Mesenchymal stem cell (in vitro differentiated cells and primary cell): Measurements from ENCODE around the gene SMIM13.

Experiments used
- DNase-seq: peaks from one replicate; pipeline ENCODE4 v3.0.0-alpha.2; 2013
- H2AFZ ChIP-seq: one replicate; pipeline ENCODE4 v1.6.1; 2013; ENCODE audit warnings: low read depth, mild to moderate bottlenecking, control low read depth, inconsistent platforms, low read length, moderate library complexity
- H2AK5ac ChIP-seq: 2 replicates; pipeline ENCODE4 v1.6.1; 2013; ENCODE audit warnings: low read length, moderate library complexity, mild to moderate bottlenecking, inconsistent platforms; ENCODE audit not compliant: severe bottlenecking
- H2BK120ac ChIP-seq: one replicate; pipeline ENCODE4 v1.6.1; 2013; ENCODE audit warnings: low read depth, mild to moderate bottlenecking, inconsistent platforms, low read length, moderate library complexity
- H2BK12ac ChIP-seq, 2 experiments: one replicate each; pipeline ENCODE4 v1.6.1; 2013; ENCODE audit warnings: inconsistent platforms in 2 of 2, low read length in 2 of 2, mild to moderate bottlenecking in 2 of 2, moderate library complexity in 2 of 2, control low read depth in 1 of 2
- H2BK15ac ChIP-seq: one replicate; pipeline ENCODE4 v1.6.1; 2013; ENCODE audit warnings: mild to moderate bottlenecking, low read depth, inconsistent platforms; ENCODE audit not compliant: poor library complexity, severe bottlenecking
- H2BK5ac ChIP-seq: 2 replicates; pipeline ENCODE4 v1.6.1; 2013; ENCODE audit warnings: low read depth, mild to moderate bottlenecking, low read length, control low read depth, inconsistent platforms; ENCODE audit not compliant: poor library complexity, severe bottlenecking
- H3K14ac ChIP-seq, 2 experiments: one replicate each; pipeline ENCODE4 v1.6.1; 2013; ENCODE audit warnings: inconsistent platforms in 2 of 2, low read length in 2 of 2, control low read depth in 1 of 2, mild to moderate bottlenecking in 1 of 2, moderate library complexity in 1 of 2
- H3K18ac ChIP-seq, 2 experiments: one replicate each; pipeline ENCODE4 v1.6.1; 2013; ENCODE audit warnings: inconsistent platforms in 2 of 2, low read length in 2 of 2, control low read depth in 1 of 2, low read depth in 1 of 2, mild to moderate bottlenecking in 1 of 2
- H3K23ac ChIP-seq, 2 experiments: one replicate each; pipeline ENCODE4 v1.6.1; 2013; ENCODE audit warnings: inconsistent platforms in 2 of 2, low read length in 2 of 2, mild to moderate bottlenecking in 2 of 2, moderate library complexity in 2 of 2, control low read depth in 1 of 2
- H3K27ac ChIP-seq: 2 replicates; pipeline ENCODE4 v1.5.1; 2013; ENCODE audit warnings: mild to moderate bottlenecking, moderate library complexity, low read length, control low read depth, inconsistent platforms; ENCODE audit not compliant: poor library complexity, severe bottlenecking
- H3K27me3 ChIP-seq, 2 experiments: 2 replicates each; pipeline versions ENCODE4 v1.6.1 to v1.7.0; 2013; ENCODE audit warnings: low read length in 2 of 2, mild to moderate bottlenecking in 2 of 2, moderate library complexity in 2 of 2, control low read depth in 1 of 2, inconsistent platforms in 1 of 2; ENCODE audit not compliant: control insufficient read depth in 1 of 2, insufficient read depth in 1 of 2
- H3K36me3 ChIP-seq, 2 experiments: 2 replicates each; pipeline versions ENCODE4 v1.6.1 to v1.7.0; 2013; ENCODE audit warnings: low read length in 2 of 2, control low read depth in 1 of 2, inconsistent platforms in 1 of 2, low read depth in 1 of 2, mild to moderate bottlenecking in 1 of 2; ENCODE audit not compliant: insufficient read depth in 2 of 2, control insufficient read depth in 1 of 2
- H3K4ac ChIP-seq, 2 experiments: one replicate each; pipeline ENCODE4 v1.6.1; 2013; ENCODE audit warnings: inconsistent platforms in 2 of 2, low read length in 2 of 2, mild to moderate bottlenecking in 2 of 2, moderate library complexity in 2 of 2, control low read depth in 1 of 2, low read depth in 1 of 2
- H3K4me1 ChIP-seq: 2 replicates; pipeline ENCODE4 v1.6.1; 2013; ENCODE audit warnings: low read depth, low read length, control low read depth; ENCODE audit not compliant: control insufficient read depth, insufficient read depth
- H3K4me2 ChIP-seq: 2 replicates; pipeline ENCODE4 v1.6.1; 2013; ENCODE audit warnings: low read length, mild to moderate bottlenecking, inconsistent platforms; ENCODE audit not compliant: poor library complexity, severe bottlenecking
- H3K4me3 ChIP-seq, 2 experiments: 2 replicates each; pipeline versions ENCODE4 v1.5.1 to v1.7.0; 2013; ENCODE audit warnings: low read length in 2 of 2, mild to moderate bottlenecking in 2 of 2, control low read depth in 1 of 2, low read depth in 1 of 2; ENCODE audit not compliant: insufficient read depth in 1 of 2
- H3K79me1 ChIP-seq: replicated peaks from 2 replicates; pipeline ENCODE4 v1.6.1; 2013; ENCODE audit warnings: mild to moderate bottlenecking, control low read depth, low read length, inconsistent platforms; ENCODE audit not compliant: poor library complexity, severe bottlenecking
- H3K9ac ChIP-seq: 2 replicates; pipeline ENCODE4 v1.7.0; 2013; ENCODE audit warnings: mild to moderate bottlenecking, low read length, moderate library complexity
- H3K9me3 ChIP-seq: 2 replicates; pipeline ENCODE4 v1.7.0; 2013; ENCODE audit warnings: mild to moderate bottlenecking, low read length; ENCODE audit not compliant: control insufficient read depth
- H4K8ac ChIP-seq: one replicate; pipeline ENCODE4 v1.6.1; 2013; ENCODE audit warnings: inconsistent platforms, mild to moderate bottlenecking, low read length, moderate library complexity
- H4K91ac ChIP-seq: one replicate; pipeline ENCODE4 v1.6.1; 2013; ENCODE audit warnings: mild to moderate bottlenecking, low read length, inconsistent platforms
- WGBS: methylation state at CpG from one replicate; pipeline ENCODE4 v1.1.7; 2013; ENCODE audit warnings: mixed read lengths; 5-methylcytosine and 5-hydroxymethylcytosine counted together

SMIM13 gene

GRCh38 chr6:11050731-11051130 lies 42.9 kb upstream of the SMIM13 start:
- Histone ChIP-seq H3K79me1 (no peaks in the 10 kb centered on the region), H2BK120ac (no peak overlapping the region), H3K27ac (no peak overlapping the region), H3K4me3 (no peak overlapping the region), H3K18ac (no peak overlapping the region), H2BK15ac (no peak overlapping the region), H3K23ac (no peak overlapping the region), H3K4me1 (peaks cover 1% of the 10 kb centered on the region), H3K36me3 (no peaks in the 10 kb centered on the region), H2AFZ (no peak overlapping the region), H3K27me3 (peaks cover 0 to 12% of the 10 kb centered on the region in 2 experiments), H3K9ac (no peak overlapping the region), H2BK12ac (no peak overlapping the region), H2AK5ac (no peak overlapping the region), H3K14ac (no peak overlapping the region), H4K8ac (no peak overlapping the region), H2BK5ac (no peak overlapping the region), H3K4ac (no peak overlapping the region), H3K9me3 (no peaks in the 10 kb centered on the region), H3K4me2 (no peak overlapping the region), H4K91ac (no peak overlapping the region)
- peak; percentile 95 for DNase-seq
- WGBS: 3% methylated on average over 2 of the region's 2 CpGs

GRCh38 chr6:11053307-11053706 lies 40.3 kb upstream of the SMIM13 start:
- H4K91ac ChIP-seq: no peak overlapping the region
- no peak overlapping the region for H3K4me3 ChIP-seq
- 95% methylated on average over 5 of the region's 5 CpGs for WGBS
- no peak overlapping the region for H3K23ac ChIP-seq
- H4K8ac ChIP-seq: no peak overlapping the region
- H2BK12ac ChIP-seq: no peak overlapping the region
- no peak overlapping the region for H2AK5ac ChIP-seq
- no peak overlapping the region for H2BK5ac ChIP-seq
- H3K4me1 ChIP-seq: peaks cover 4% of the 10 kb centered on the region
- H2BK120ac ChIP-seq: no peak overlapping the region
- H2AFZ ChIP-seq: no peak overlapping the region
- no peak for DNase-seq
- no peak overlapping the region for H3K4ac ChIP-seq
- H2BK15ac ChIP-seq: no peak overlapping the region
- H3K36me3 ChIP-seq: no peaks in the 10 kb centered on the region
- no peak overlapping the region for H3K9ac ChIP-seq
- no peak overlapping the region for H3K18ac ChIP-seq
- no peaks in the 10 kb centered on the region for H3K9me3 ChIP-seq
- no peaks in the 10 kb centered on the region for H3K79me1 ChIP-seq
- H3K27me3 ChIP-seq: no peaks in the 10 kb centered on the region
- H3K4me2 ChIP-seq: no peak overlapping the region
- H3K14ac ChIP-seq: no peak overlapping the region
- H3K27ac ChIP-seq: no peak overlapping the region

- Histone ChIP-seq H3K27me3 (no peaks in the 10 kb centered on the region), H3K4ac (no peak overlapping the region)
- WGBS: 50% methylated on average over 1 of the region's 1 CpG
These were observed 38.9 kb upstream of the SMIM13 start for GRCh38 chr6:11054722-11055121.

GRCh38 chr6:11055127-11055627 lies 38.5 kb upstream of the SMIM13 start:
- WGBS: 0% methylated on average over 1 of the region's 4 CpGs
- no peak overlapping the region for H2AFZ ChIP-seq
- H2BK15ac ChIP-seq: no peak overlapping the region
- H3K4ac ChIP-seq: no peak overlapping the region
- H3K79me1 ChIP-seq: no peaks in the 10 kb centered on the region
- no peak overlapping the region for H2BK120ac ChIP-seq
- peaks cover 4% of the 10 kb centered on the region for H3K4me1 ChIP-seq
- H3K14ac ChIP-seq: no peak overlapping the region
- H2BK5ac ChIP-seq: no peak overlapping the region
- no peaks in the 10 kb centered on the region for H3K9me3 ChIP-seq
- no peak overlapping the region for H3K4me2 ChIP-seq
- no peak overlapping the region for H2BK12ac ChIP-seq
- no peaks in the 10 kb centered on the region for H3K27me3 ChIP-seq
- peak; percentile 74 for DNase-seq
- H3K9ac ChIP-seq: no peak overlapping the region
- H3K23ac ChIP-seq: no peak overlapping the region
- no peak overlapping the region for H3K4me3 ChIP-seq
- no peak overlapping the region for H4K91ac ChIP-seq
- H3K18ac ChIP-seq: no peak overlapping the region
- no peak overlapping the region for H3K27ac ChIP-seq
- H4K8ac ChIP-seq: no peak overlapping the region
- H3K36me3 ChIP-seq: no peaks in the 10 kb centered on the region
- no peak overlapping the region for H2AK5ac ChIP-seq

More at GRCh38 chr6:11054722-11055121, 38.9 kb upstream of the SMIM13 start:
- no peaks in the 10 kb centered on the region for H3K79me1 ChIP-seq
- no peak overlapping the region for H2BK120ac ChIP-seq
- no peak overlapping the region for H2BK15ac ChIP-seq
- H3K9me3 ChIP-seq: no peaks in the 10 kb centered on the region
- H3K36me3 ChIP-seq: no peaks in the 10 kb centered on the region
- H3K14ac ChIP-seq: no peak overlapping the region
- H3K4me2 ChIP-seq: no peak overlapping the region
- no peak overlapping the region for H3K23ac ChIP-seq
- H2AFZ ChIP-seq: no peak overlapping the region
- no peak overlapping the region for H2BK12ac ChIP-seq
- no peak overlapping the region for H3K9ac ChIP-seq
- H2BK5ac ChIP-seq: no peak overlapping the region
- no peak overlapping the region for H4K8ac ChIP-seq
- no peak overlapping the region for H4K91ac ChIP-seq
- no peak overlapping the region for H3K18ac ChIP-seq
- no peak overlapping the region for H3K4me3 ChIP-seq
- peak; percentile 49 for DNase-seq
- H2AK5ac ChIP-seq: no peak overlapping the region
- no peak overlapping the region for H3K27ac ChIP-seq
- peaks cover 4% of the 10 kb centered on the region for H3K4me1 ChIP-seq
